Stimulated activated CD4-positive, alpha-beta T cell treated with anti-CD3 and anti-CD28 coated beads, Interleukin-15, amount 100 ng/mL, for 24 hours (primary cell): Measurements from ENCODE around the gene ZBTB20.
"Not testable (repeated sequence)": the region's sequence is repeated elsewhere in the genome, so short reads cannot be mapped to it uniquely, and the experiment has no call there.

Experiments
- DNase-seq: peaks from one replicate; pipeline ENCODE4 v3.0.0-alpha.2; 2020

ZBTB20 gene

DNA sequence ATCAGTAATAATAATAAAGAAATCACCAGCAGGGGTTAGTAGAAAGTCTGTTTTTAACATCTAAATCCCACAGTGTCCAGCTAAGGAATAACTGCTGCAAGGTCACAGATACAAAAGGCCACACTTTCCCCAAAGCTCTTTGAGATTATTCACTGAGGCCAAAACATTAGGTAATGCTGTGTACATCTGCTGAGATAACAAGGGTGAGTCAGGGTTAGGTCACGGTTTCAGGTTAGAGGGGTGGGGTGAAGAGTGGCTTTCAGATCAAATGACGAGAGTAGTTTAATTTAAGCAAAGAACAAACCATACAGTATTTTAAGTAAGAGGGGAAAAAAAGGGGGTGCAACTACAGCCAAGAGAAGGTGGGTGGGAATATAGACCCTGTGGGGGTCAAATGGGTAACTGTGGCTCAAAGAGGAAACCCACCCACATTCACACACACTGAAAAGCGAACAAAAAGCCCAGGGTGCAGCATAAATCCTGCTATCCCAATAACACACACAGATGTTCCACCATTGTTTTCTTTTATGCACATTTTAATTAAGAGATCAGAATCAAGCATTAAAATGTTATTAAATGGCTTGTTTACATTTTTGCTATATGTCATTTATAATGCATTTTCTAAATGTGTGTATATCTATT lies 440.4 kb downstream of the ZBTB20 start:
- DNase-seq: peak; percentile 56

- DNase-seq: no peak
These were observed 446.4 kb downstream of the ZBTB20 start for GRCh38 chr3:114700637-114701234.

- no peak for DNase-seq
These were observed 448.7 kb downstream of the ZBTB20 start for GRCh38 chr3:114698146-114699105.

DNA sequence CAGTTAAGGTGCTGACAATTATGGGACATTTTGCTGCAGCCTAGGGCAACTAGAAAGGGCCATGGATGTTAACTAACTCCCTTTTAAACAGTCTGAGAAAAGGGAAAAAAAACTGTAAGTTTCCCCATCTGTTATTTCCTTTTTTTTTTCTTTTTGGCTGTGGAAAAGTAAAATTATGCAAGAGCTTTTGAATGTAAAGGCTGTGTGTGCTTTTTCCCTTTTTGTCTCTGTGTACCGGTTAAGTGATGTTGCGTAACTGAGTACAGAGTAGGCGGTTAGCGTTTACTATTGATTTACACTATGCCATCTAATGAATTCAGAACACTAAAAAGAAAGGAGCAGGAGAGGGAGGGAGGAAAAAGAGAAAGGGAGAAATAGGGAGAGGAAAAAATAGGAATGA lies 449.7 kb downstream of the ZBTB20 start:
- DNase-seq: no peak

DNA sequence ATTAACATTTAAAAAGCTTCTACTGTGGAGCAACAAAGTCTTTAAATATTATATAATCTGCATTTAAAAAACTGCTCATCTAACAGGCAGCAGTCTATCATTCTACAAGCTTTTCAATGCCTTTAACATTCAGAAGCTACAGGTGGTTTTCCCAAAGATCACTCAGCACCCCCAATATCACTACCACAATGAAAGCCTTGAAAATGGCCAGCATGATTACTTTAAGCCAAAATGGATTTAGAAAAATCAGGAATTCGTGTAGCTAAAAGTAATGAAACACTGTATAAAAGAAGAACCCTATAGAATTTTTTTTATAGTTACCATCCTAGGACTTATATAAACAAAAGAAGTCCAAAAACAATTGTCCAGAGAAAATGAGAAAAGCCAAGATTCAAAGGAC lies 452.8 kb downstream of the ZBTB20 start:
- no peak for DNase-seq

- no peak for DNase-seq
These were observed 455.2 kb downstream of the ZBTB20 start for GRCh38 chr3:114691871-114692270.

GRCh38 chr3:114690911-114691310 lies 456.2 kb downstream of the ZBTB20 start:
- no peak for DNase-seq

- DNase-seq: no peak
These were observed 459.9 kb downstream of the ZBTB20 start for GRCh38 chr3:114687151-114687550.

DNA sequence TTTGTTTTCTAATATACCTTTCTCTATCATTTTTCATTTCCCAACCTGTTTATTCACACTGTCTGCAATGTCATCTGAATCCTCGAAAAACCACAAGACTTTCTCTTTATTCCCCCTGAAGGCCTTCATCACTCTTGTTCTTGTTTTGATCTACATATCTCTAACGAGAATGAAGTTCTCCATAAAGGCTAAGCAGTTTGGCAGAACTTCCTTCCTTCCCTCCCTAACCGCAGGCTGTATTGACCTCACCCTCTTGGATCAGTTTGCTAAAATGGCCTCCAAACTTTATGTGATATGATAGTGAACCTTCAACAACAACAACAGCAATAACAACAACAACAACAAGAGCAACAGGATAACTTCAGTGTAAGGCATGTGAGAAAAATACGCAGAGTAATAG lies 460.5 kb downstream of the ZBTB20 start:
- no peak for DNase-seq

- no peak for DNase-seq
These were observed 461.9 kb downstream of the ZBTB20 start for GRCh38 chr3:114685161-114685560.

DNA sequence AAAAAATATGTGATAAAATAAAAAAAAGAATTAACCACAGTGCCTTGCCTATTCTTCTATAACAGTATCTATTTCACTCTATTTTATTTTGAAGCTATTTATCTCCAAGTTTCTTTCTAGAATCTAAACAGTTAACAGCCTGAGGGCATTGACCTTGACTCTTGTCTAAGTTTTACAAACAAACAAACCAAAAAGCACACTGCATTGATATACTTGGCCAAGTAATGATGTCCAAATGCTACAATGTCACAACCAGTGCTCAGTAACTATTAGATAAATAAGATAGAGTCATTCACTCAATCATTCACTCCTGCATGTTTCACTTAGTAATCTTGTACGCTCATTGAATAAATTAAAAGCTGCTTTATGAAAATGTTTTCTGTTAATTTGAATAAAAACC lies 466.8 kb downstream of the ZBTB20 start:
- DNase-seq: no peak

DNA sequence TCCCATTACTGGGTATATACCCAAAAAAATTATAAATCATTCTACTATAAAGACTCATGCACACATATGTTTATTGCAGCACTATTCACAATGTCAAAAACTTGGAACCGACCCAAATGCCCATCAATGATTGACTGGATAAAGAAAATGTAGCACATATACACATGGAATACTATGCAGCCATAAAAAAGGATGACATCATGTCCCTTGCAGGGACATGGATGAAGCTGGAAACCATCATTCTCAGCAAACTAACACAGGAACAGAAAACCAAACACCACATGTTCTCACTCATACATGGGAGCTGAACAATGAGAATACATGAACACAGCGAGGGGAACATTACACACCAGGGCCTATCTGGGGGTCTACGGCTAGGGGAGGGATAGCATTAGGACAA lies 467.3 kb downstream of the ZBTB20 start:
- DNase-seq: not testable (repeated sequence)

- no peak for DNase-seq
These were observed 472.0 kb downstream of the ZBTB20 start for GRCh38 chr3:114675104-114675503.

DNA sequence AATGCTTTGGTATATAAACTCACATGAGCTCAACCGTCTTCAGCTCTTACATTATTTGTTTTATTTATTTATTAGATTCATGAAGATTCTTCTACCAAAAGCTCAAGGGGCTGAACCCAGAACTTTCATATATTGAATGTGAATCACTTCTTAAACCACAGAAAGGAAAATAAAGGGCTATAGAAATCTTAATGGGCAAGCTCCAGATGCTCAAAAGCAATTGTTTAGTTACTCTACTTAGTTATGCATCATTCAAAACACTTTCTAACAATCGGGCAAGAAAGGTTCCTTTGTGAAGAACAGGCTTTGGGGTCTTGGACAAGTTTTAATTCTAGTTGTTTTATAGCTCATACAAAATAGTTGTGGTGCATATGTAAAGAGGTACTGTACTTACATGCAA lies 473.1 kb downstream of the ZBTB20 start:
- no peak for DNase-seq

GRCh38 chr3:114673481-114673880 lies 473.6 kb downstream of the ZBTB20 start:
- no peak for DNase-seq

- no peak for DNase-seq
These were observed 474.2 kb downstream of the ZBTB20 start for GRCh38 chr3:114672692-114673447.

GRCh38 chr3:114671741-114672510 lies 475.2 kb downstream of the ZBTB20 start:
- no peak for DNase-seq

DNA sequence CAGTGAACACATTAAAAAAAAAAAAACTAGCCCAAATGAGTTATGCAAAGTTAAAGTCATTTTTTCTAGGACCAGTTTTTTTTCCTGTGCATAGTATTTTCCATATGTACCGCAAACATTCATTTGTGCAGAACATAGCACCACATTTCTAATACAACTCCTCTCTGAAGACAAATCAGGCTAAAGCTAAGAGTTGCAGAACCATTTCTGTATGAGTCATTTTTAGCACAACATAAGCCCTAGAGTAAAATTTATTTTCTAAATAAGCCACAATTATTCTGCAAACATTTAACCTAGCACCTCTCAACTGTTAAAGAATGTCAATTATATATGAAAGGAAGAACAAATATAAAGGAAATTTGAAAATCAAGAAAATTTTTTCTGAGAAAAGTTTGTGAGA lies 477.5 kb downstream of the ZBTB20 start:
- no peak for DNase-seq

DNA sequence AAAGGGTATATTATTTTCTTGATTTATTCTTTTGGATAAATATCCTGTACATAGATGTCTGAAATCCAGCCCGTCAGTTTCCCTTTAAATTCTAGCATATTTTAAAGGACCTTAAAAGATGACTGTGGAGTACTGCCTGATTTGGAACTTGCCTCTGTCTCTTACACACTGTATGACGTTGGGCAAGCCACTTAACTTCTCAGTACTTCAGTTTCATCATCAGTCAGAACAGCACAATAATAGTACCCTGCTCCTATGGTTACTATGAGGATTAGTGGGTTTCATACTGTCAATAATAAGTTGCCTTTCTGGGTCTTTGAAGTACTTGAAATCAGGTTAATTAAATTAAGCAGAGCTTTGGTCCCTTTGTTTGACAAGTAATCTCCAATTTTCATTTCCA lies 479.0 kb downstream of the ZBTB20 start:
- DNase-seq: no peak

DNA sequence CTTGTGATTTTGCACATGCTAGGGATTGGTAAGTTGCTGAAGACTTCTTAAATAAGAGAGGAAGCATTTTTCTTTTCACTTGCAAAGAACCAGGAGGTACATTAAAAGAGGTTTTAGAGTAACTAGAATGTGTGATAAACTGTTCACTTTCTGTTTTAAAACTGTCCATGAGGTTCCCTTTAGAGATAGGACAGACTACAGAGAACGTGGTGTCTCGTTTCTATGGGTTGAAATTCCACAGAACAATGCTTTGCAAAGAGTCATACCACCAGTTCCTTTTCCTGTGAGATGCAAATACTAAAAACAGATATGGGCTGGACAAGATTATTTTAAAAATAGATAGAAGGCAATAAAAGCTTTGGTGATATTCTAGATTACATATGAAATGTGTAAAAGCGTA lies 480.5 kb downstream of the ZBTB20 start:
- DNase-seq: no peak

DNA sequence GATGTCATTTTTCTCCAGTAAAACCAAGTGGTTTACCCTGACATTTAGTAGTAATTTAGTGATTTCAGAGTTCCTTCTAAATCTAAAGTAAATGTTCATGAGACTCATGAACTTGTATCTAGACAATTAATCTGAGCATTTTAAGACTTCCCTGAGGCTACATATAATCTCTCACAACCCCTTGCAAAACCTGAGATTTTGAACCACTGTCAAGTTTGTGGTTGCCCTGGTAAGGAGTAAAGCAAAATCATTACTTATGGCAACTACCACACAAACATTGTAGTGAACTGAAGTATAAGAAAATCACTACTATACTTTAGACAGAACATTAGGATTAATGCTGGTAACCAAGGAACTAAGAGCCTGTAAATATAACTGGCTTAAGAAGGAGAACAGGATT lies 483.1 kb downstream of the ZBTB20 start:
- DNase-seq: no peak

DNA sequence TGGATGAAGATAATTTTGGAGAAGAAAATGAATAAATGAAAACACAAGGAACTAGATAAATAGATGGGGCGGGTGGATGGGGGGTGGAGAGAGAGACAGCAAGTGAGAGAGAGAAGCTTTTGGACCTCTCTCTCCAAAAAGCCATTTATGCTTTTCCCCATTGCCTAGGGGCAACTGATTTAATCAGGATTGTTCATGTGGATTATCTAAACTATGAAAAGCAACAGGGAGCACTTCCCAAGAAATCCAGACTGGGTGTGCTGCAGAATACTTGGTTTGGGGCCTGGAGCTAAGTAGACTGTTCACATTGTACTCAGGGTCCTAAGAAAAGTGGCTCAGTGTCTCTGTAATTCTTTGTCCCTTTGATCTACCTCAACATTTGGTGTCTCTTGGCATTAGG lies 486.3 kb downstream of the ZBTB20 start:
- DNase-seq: no peak
